IPS-18c (cell line): ENCODE data around the gene PLA2G15.

Source experiments
- H3K4me3 ChIP-seq: 2 replicates; pipeline ENCODE4 v1.7.0; 2013; ENCODE audit warnings: low read depth, mild to moderate bottlenecking, low read length, moderate library complexity; ENCODE audit not compliant: insufficient read depth
- H3K9me3 ChIP-seq: one replicate; pipeline ENCODE4 v1.6.1; 2013; ENCODE audit warnings: mild to moderate bottlenecking, low read length, moderate library complexity; ENCODE audit not compliant: control insufficient read depth, insufficient read depth

Gene PLA2G15

GRCh38 chr16:68242926-68243858 is 2.0 kb upstream of the PLA2G15 start:
- peaks cover 4% of the 10 kb centered on the region for H3K9me3 ChIP-seq

GRCh38 chr16:68244481-68244902 is 681 bp upstream of the PLA2G15 start:
- Histone ChIP-seq H3K9me3 (peaks cover 4% of the 10 kb centered on the region), H3K4me3 (peak overlapping the region; percentile 97)

More at GRCh38 chr16:68242926-68243858, 2.0 kb upstream of the PLA2G15 start:
- no peak overlapping the region for H3K4me3 ChIP-seq

- peak overlapping the region; percentile 97 for H3K4me3 ChIP-seq
- peaks cover 4% of the 10 kb centered on the region for H3K9me3 ChIP-seq
Measured at GRCh38 chr16:68246121-68246520, 948 bp downstream of the PLA2G15 start.

GRCh38 chr16:68246666-68247065 is 1.5 kb downstream of the PLA2G15 start:
- Histone ChIP-seq H3K4me3 (no peak overlapping the region), H3K9me3 (peaks cover 4% of the 10 kb centered on the region)

GRCh38 chr16:68247400-68247799 is 2.2 kb downstream of the PLA2G15 start:
- Histone ChIP-seq H3K9me3 (peaks cover 4% of the 10 kb centered on the region), H3K4me3 (no peak overlapping the region)

GRCh38 chr16:68247932-68248331 is 2.8 kb downstream of the PLA2G15 start:
- H3K4me3 ChIP-seq = no peak overlapping the region
- peaks cover 4% of the 10 kb centered on the region for H3K9me3 ChIP-seq

- H3K9me3 ChIP-seq = peaks cover 4% of the 10 kb centered on the region
- no peak overlapping the region for H3K4me3 ChIP-seq
Measured at GRCh38 chr16:68249371-68249770, 4.2 kb downstream of the PLA2G15 start.

GRCh38 chr16:68250951-68251350 is 5.8 kb downstream of the PLA2G15 start:
- no peak overlapping the region for H3K4me3 ChIP-seq

GRCh38 chr16:68251832-68252231 is 6.7 kb downstream of the PLA2G15 start:
- Histone ChIP-seq H3K9me3 (no peaks in the 10 kb centered on the region), H3K4me3 (no peak overlapping the region)

More at GRCh38 chr16:68250951-68251350, 5.8 kb downstream of the PLA2G15 start:
- H3K9me3 ChIP-seq = no peaks in the 10 kb centered on the region

GRCh38 chr16:68252383-68252782 is 7.2 kb downstream of the PLA2G15 start:
- Histone ChIP-seq H3K9me3 (no peaks in the 10 kb centered on the region), H3K4me3 (no peak overlapping the region)

GRCh38 chr16:68253721-68254120 is 8.5 kb downstream of the PLA2G15 start:
- Histone ChIP-seq H3K4me3 (no peak overlapping the region), H3K9me3 (no peaks in the 10 kb centered on the region)

GRCh38 chr16:68255712-68256111 is 10.5 kb downstream of the PLA2G15 start:
- Histone ChIP-seq H3K4me3 (no peak overlapping the region), H3K9me3 (peaks cover 2% of the 10 kb centered on the region)

GRCh38 chr16:68257251-68257905 is 12.2 kb downstream of the PLA2G15 start:
- Histone ChIP-seq H3K9me3 (peaks cover 2% of the 10 kb centered on the region), H3K4me3 (no peak overlapping the region)

GRCh38 chr16:68257906-68258800 is 13.0 kb downstream of the PLA2G15 start:
- H3K4me3 ChIP-seq = no peak overlapping the region
- peaks cover 2% of the 10 kb centered on the region for H3K9me3 ChIP-seq

GRCh38 chr16:68259007-68259825 is 14.0 kb downstream of the PLA2G15 start:
- H3K9me3 ChIP-seq = peaks cover 2% of the 10 kb centered on the region
- H3K4me3 ChIP-seq = no peak overlapping the region

GRCh38 chr16:68263559-68264127 is 18.5 kb downstream of the PLA2G15 start:
- Histone ChIP-seq H3K9me3 (peaks cover 2% of the 10 kb centered on the region), H3K4me3 (peak overlapping the region; percentile 87)
